Naive thymus-derived CD8-positive, alpha-beta T cell (primary cell): Measurements from ENCODE around the gene UCK2. TPM values are rescaled to one million over a fixed set of nuclear protein-coding genes. Genes with fewer than 3 reads are reported as not detected.

ENCODE experiments used
- ATAC-seq, 2 donors: fragments of 150-1000 bp; cut with Tn5 transposase in 1 of 2; sonication (Bioruptor Pico), chemical (Tn5 transposase) in 1 of 2; 1 replicate in 1 of 2; 2 replicates in 1 of 2; pipeline ENCODE4 v1.10.0; 2021; ENCODE audit warnings: mild to moderate bottlenecking in 2 of 2, moderate library complexity in 2 of 2
- POLR2A ChIA-PET: fragments of 350-600 bp; sonication (Branson Sonifier 250); formaldehyde crosslinking; loops from one replicate; lab custom pipeline; 2021; ENCODE audit warnings: antibody characterized with exemption; lab: Charles Lee
- DNase-seq, 10 donors: peaks; one replicate each; pipeline versions ENCODE4 v3.0.0 to v3.0.0-alpha.2; 2020 to 2022
- H3K27ac Mint-ChIP-seq, 10 donors: one replicate each; pipeline ENCODE4 v1.8.0; 2020 to 2022; ENCODE audit warnings: mild to moderate bottlenecking in 10 of 10, mixed read lengths in 10 of 10, moderate library complexity in 4 of 10, inconsistent platforms in 1 of 10
- H3K27me3 Mint-ChIP-seq, 5 donors: one replicate each; pipeline ENCODE4 v1.8.0; 2021 to 2022; ENCODE audit warnings: mixed read lengths in 5 of 5
- H3K36me3 Mint-ChIP-seq, 3 donors: one replicate each; pipeline ENCODE4 v1.8.0; 2020 to 2022; ENCODE audit warnings: mixed read lengths in 3 of 3, mild to moderate bottlenecking in 2 of 3, inconsistent platforms in 1 of 3
- H3K4me1 Mint-ChIP-seq, 4 donors: one replicate each; pipeline ENCODE4 v1.8.0; 2021 to 2022; ENCODE audit warnings: mixed read lengths in 4 of 4
- H3K4me3 Mint-ChIP-seq, 10 donors: one replicate each; pipeline ENCODE4 v1.8.0; 2020 to 2022; ENCODE audit warnings: mild to moderate bottlenecking in 10 of 10, mixed read lengths in 10 of 10, moderate library complexity in 6 of 10, inconsistent platforms in 1 of 10
- H3K9me3 Mint-ChIP-seq, 9 donors: one replicate each; pipeline ENCODE4 v1.8.0; 2020 to 2022; ENCODE audit warnings: mixed read lengths in 9 of 9, mild to moderate bottlenecking in 3 of 9, inconsistent platforms in 1 of 9, moderate library complexity in 1 of 9
- polyA plus RNA-seq, 3 donors: library from polyadenylated mRNA; unstranded; fragments of 300-500 nt; fragmentation: Illumina TruSeq; gene quantifications; one replicate each; pipeline ENCODE4 v1.2.3, GENCODE V29; 2021
- total RNA-seq, 8 experiments: library from RNA in 2 of 8; stranded (reverse) in 2 of 8; gene quantifications; one replicate each; pipeline ENCODE4 v1.2.3 and lab custom pipeline; 2021 to 2026

The UCK2 gene
- total and polyA plus RNA-seq, 5 experiments from 2014 or later, result 1.1 to 5.3 (median 2.3) TPM

DNA sequence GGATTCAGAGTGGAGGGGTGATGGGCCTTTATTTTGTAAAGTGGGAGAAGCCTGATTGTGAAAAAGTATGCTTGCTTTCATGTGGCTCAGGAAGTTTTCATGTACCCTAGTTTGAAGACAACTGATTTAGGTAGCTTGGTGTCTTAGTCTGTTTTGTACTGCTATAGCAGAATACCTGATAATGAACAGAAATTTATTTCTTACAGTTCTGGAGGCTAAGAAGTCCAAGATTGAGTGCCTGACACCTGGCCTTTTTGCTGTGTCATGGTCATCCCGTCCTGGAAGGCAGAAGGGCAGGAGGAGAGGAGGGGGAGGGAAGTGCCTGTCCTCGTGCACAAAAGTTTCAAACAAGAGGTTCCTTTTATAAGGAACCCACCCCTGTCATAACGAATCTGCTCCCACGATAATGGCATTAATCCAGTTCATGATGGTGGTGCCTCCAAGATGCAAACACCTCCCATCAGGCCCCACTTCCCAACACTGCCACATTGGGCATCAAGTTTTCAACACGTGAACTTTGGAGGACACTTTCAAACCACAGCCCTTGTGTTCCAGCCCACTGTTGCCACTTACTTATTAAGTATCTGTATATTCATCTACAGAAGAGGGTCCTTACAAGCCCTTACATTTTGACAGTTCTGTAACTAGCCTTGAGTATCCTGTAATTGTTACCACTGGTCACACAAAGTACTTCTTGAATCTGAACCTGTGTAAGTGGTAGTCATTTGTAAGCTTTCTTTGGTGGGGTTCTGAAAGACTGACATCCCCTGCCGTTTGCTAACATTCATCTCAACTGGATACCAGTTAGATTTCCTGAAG is 9.5 kb downstream of the UCK2 start:
- Mint-ChIP-seq H3K27ac (peak overlapping the region in 1 of 10 donors; percentile 20), H3K36me3 (no peaks in the 10 kb centered on the region), H3K9me3 (no peaks in the 10 kb centered on the region), H3K4me1 (peaks cover 4 to 8% (median 6%) of the 10 kb centered on the region in 4 donors), H3K4me3 (no peak overlapping the region), H3K27me3 (no peaks in the 10 kb centered on the region)
- no peak for DNase-seq
- no peak for ATAC-seq
- POLR2A ChIA-PET, result no interaction called here

- ATAC-seq (no peak), DNase-seq (no peak)
- Mint-ChIP-seq H3K4me1 (peaks cover 14 to 18% (median 15%) of the 10 kb centered on the region in 4 donors), H3K4me3 (no peak overlapping the region), H3K9me3 (no peaks in the 10 kb centered on the region), H3K27ac (no peak overlapping the region), H3K27me3 (peaks cover 0 to 6% (median 3%) of the 10 kb centered on the region in 5 donors), H3K36me3 (no peaks in the 10 kb centered on the region)
- POLR2A ChIA-PET, result no interaction called here
Measured at GRCh38 chr1:165837838-165838364, 10.5 kb downstream of the UCK2 start.

DNA sequence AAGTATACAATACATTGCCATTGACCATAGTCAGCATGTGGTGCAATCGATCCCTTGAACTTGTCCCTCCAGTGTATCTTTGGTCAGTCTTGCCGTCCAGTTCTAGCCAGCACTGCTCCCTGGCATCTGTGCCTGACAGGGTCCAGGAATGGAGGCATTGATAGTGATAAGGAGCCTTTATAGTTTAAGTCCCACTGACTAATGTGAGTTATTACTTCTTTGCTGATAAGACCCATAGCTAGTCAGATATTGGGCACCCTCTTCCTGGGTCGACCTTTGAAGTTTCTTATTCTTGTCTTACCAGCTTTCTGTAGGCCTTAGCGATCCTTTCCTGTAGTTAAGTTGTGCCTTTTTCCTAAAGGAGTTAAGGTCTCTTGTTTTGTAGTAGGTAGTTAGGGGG is 13.0 kb downstream of the UCK2 start:
- Mint-ChIP-seq H3K4me1 (peaks cover 15 to 22% (median 21%) of the 10 kb centered on the region in 4 donors), H3K4me3 (no peak overlapping the region), H3K36me3 (no peaks in the 10 kb centered on the region), H3K27me3 (peaks cover 2 to 9% (median 3%) of the 10 kb centered on the region in 5 donors), H3K27ac (no peak overlapping the region), H3K9me3 (no peaks in the 10 kb centered on the region)
- ATAC-seq (no peak), DNase-seq (no peak)
- POLR2A ChIA-PET, result no interaction called here

- H3K9me3 Mint-ChIP-seq, result no peaks in the 10 kb centered on the region
- no peak overlapping the region for H3K27ac Mint-ChIP-seq
- no peak overlapping the region for H3K4me3 Mint-ChIP-seq
- ATAC-seq (no peak), DNase-seq (no peak)
- peaks cover 15 to 25% (median 21%) of the 10 kb centered on the region in 4 donors for H3K4me1 Mint-ChIP-seq
- no peaks in the 10 kb centered on the region for H3K36me3 Mint-ChIP-seq
- H3K27me3 Mint-ChIP-seq, result peaks cover 2 to 9% (median 3%) of the 10 kb centered on the region in 5 donors
- POLR2A ChIA-PET, result no interaction called here
Measured at GRCh38 chr1:165841582-165842017, 14.2 kb downstream of the UCK2 start.

GRCh38 chr1:165842023-165842670 is 14.7 kb downstream of the UCK2 start:
- ATAC-seq (no peak), DNase-seq (no peak)
- H3K4me1 Mint-ChIP-seq, result peaks cover 15 to 25% (median 19%) of the 10 kb centered on the region in 4 donors
- H3K36me3 Mint-ChIP-seq, result no peaks in the 10 kb centered on the region
- H3K27ac Mint-ChIP-seq, result peak overlapping the region in 4 of 10 donors; percentile 3 to 72 (median 18)
- H3K4me3 Mint-ChIP-seq, result peak overlapping the region in 1 of 10 donors; percentile 67
- H3K27me3 Mint-ChIP-seq, result peaks cover 2 to 9% (median 3%) of the 10 kb centered on the region in 5 donors
- H3K9me3 Mint-ChIP-seq, result no peaks in the 10 kb centered on the region
- POLR2A ChIA-PET, result no interaction called here

DNA sequence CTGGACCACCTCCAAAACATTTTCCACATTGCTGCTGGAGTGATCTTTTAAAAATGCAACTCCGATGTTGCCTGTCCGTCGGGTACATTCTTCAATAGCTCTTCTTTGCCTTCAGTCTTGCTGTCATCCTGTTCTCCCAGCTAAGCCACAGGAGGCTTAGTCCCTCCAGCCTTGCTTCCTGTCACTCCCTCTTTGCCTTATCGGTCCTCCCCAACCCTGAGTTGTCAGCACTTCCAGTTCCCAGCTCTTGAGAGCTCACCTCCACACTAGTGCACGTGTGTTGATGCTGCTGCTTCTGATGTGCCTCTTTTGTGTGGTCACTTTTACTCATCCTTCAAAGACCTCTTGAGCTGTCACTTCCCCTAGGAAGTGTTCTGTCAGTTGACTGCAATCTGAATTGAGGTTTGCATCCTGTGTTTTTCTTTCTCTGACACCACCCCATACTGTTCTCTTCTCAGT is 15.3 kb downstream of the UCK2 start:
- peaks cover 2 to 9% (median 3%) of the 10 kb centered on the region in 5 donors for H3K27me3 Mint-ChIP-seq

GRCh38 chr1:165843304-165843703 is 15.9 kb downstream of the UCK2 start:
- ATAC-seq (no peak), DNase-seq (no peak)
- no peaks in the 10 kb centered on the region for H3K9me3 Mint-ChIP-seq
- no peaks in the 10 kb centered on the region for H3K36me3 Mint-ChIP-seq
- peaks cover 2 to 10% (median 3%) of the 10 kb centered on the region in 5 donors for H3K27me3 Mint-ChIP-seq
- H3K27ac Mint-ChIP-seq, result peak overlapping the region in 2 of 10 donors; percentile 1 to 72
- H3K4me1 Mint-ChIP-seq, result peaks cover 11 to 25% (median 19%) of the 10 kb centered on the region in 4 donors
- POLR2A ChIA-PET, result interaction anchor here (0.6 kb wide), 1 partner anchor 72 kb away, joined by 4 read pairs; no protein-coding TSS in a partner anchor
- peak overlapping the region in 3 of 10 donors; percentile 21 to 62 (median 37) for H3K4me3 Mint-ChIP-seq

More for the DNA sequence above, 15.3 kb downstream of the UCK2 start:
- Mint-ChIP-seq H3K36me3 (no peaks in the 10 kb centered on the region), H3K4me1 (peaks cover 15 to 25% (median 19%) of the 10 kb centered on the region in 4 donors), H3K9me3 (no peaks in the 10 kb centered on the region), H3K4me3 (peak overlapping the region in 8 of 10 donors; percentile 3 to 67 (median 30)), H3K27ac (peak overlapping the region in 5 of 10 donors; percentile 3 to 72 (median 29))
- peak; percentile 59 to 94 for ATAC-seq
- POLR2A ChIA-PET, result interaction anchor here (0.6 kb wide), 1 partner anchor 71 kb away, joined by 4 read pairs; no protein-coding TSS in a partner anchor
- peak in 3 of 10 donors; percentile 35 to 52 (median 45) for DNase-seq

- ATAC-seq (no peak), DNase-seq (no peak)
- Mint-ChIP-seq H3K4me3 (no peak overlapping the region), H3K27me3 (peaks cover 2 to 19% (median 3%) of the 10 kb centered on the region in 5 donors), H3K9me3 (peaks cover 0 to 3% (median 0%) of the 10 kb centered on the region in 9 donors), H3K4me1 (peaks cover 11 to 28% (median 20%) of the 10 kb centered on the region in 4 donors), H3K27ac (no peak overlapping the region), H3K36me3 (peaks cover 0 to 7% (median 5%) of the 10 kb centered on the region in 3 donors)
- POLR2A ChIA-PET, result no interaction called here
Measured at GRCh38 chr1:165844114-165844798, 16.8 kb downstream of the UCK2 start.

GRCh38 chr1:165844933-165845332 is 17.5 kb downstream of the UCK2 start:
- Mint-ChIP-seq H3K36me3 (peaks cover 0 to 7% (median 5%) of the 10 kb centered on the region in 3 donors), H3K4me1 (peaks cover 11 to 34% (median 21%) of the 10 kb centered on the region in 4 donors), H3K27me3 (peaks cover 2 to 21% (median 3%) of the 10 kb centered on the region in 5 donors), H3K27ac (no peak overlapping the region), H3K4me3 (no peak overlapping the region), H3K9me3 (peaks cover 0 to 3% (median 0%) of the 10 kb centered on the region in 9 donors)
- ATAC-seq, result no peak
- no peak for DNase-seq
- POLR2A ChIA-PET, result no interaction called here

DNA sequence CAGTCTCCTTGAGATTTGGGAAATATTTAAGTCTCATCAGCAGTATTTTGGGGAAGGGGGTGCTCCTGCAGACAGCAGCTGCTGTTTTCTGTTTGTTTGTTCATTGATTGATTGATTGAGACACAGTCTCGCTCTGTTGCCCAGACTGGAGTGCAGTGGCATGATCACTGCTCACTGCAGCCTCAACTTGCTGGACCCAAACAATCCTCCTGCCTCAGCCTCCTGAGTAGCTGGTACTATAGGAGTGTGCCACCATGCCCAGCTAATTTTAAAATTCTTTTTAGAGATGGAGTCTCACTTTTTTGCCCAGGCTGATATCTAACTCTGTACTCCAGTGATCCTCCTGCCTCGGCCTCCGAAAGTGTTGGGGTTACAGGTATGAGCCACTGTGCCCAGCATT is 18.2 kb downstream of the UCK2 start:
- Mint-ChIP-seq H3K4me1 (peaks cover 11 to 34% (median 21%) of the 10 kb centered on the region in 4 donors), H3K27me3 (peaks cover 2 to 21% (median 3%) of the 10 kb centered on the region in 5 donors), H3K4me3 (no peak overlapping the region), H3K36me3 (peaks cover 0 to 7% (median 5%) of the 10 kb centered on the region in 3 donors), H3K27ac (no peak overlapping the region), H3K9me3 (peaks cover 0 to 3% (median 0%) of the 10 kb centered on the region in 9 donors)
- ATAC-seq, result no peak
- POLR2A ChIA-PET, result no interaction called here
- DNase-seq, result no peak

GRCh38 chr1:165845992-165846748 is 18.8 kb downstream of the UCK2 start:
- POLR2A ChIA-PET, result no interaction called here
- H3K4me3 Mint-ChIP-seq, result no peak overlapping the region
- peaks cover 12 to 38% (median 25%) of the 10 kb centered on the region in 4 donors for H3K4me1 Mint-ChIP-seq
- H3K27ac Mint-ChIP-seq, result no peak overlapping the region
- no peak for ATAC-seq
- H3K27me3 Mint-ChIP-seq, result peaks cover 2 to 21% (median 3%) of the 10 kb centered on the region in 5 donors
- H3K36me3 Mint-ChIP-seq, result peaks cover 0 to 7% (median 5%) of the 10 kb centered on the region in 3 donors
- H3K9me3 Mint-ChIP-seq, result peaks cover 0 to 3% (median 0%) of the 10 kb centered on the region in 9 donors
- no peak for DNase-seq
